NCI-H1694 (cell line): ENCODE results near the gene AEBP1.

Experiments
- DNase-seq: peaks from one replicate; lab custom pipeline; 2025; lab: John Stamatoyannopoulos, UW

AEBP1 gene

GRCh38 chr7:44155191-44156185 is 51.3 kb downstream of the AEBP1 start:
- DNase-seq = peak; percentile 32

GRCh38 chr7:44156453-44157010 is 52.4 kb downstream of the AEBP1 start:
- no peak for DNase-seq

GRCh38 chr7:44157116-44158080 is 53.3 kb downstream of the AEBP1 start:
- DNase-seq = no peak

- no peak for DNase-seq
These were observed 54.1 kb downstream of the AEBP1 start for GRCh38 chr7:44158096-44158872.

GRCh38 chr7:44158873-44159631 is 54.9 kb downstream of the AEBP1 start:
- no peak for DNase-seq

- DNase-seq = no peak
These were observed 55.9 kb downstream of the AEBP1 start for GRCh38 chr7:44159824-44160630.

- no peak for DNase-seq
These were observed 57.2 kb downstream of the AEBP1 start for GRCh38 chr7:44161371-44161770.

GRCh38 chr7:44162179-44162578 is 58.0 kb downstream of the AEBP1 start:
- DNase-seq = no peak

- no peak for DNase-seq
These were observed 58.7 kb downstream of the AEBP1 start for GRCh38 chr7:44162785-44163395.

GRCh38 chr7:44163591-44163990 is 59.4 kb downstream of the AEBP1 start:
- no peak for DNase-seq
